Spleen (tissue), 7 donors: ENCODE measurements around the gene MGAT5.

ENCODE experiments used
- POLR2A ChIP-seq, 3 donors: fragments of 450-650 bp; IDR thresholded peaks; one replicate each; pipeline ENCODE4 v1.5.1; 2017; ENCODE audit warnings: antibody characterized with exemption in 3 of 3, mild to moderate bottlenecking in 1 of 3
- TF ChIP-seq, protein P1 (sequence below), 11 experiments: fragments of 200-600 bp in 7 of 11; fragments of 450-650 bp in 4 of 11; sonication (generic) in 4 of 11; IDR thresholded peaks in 8 of 11; conservative IDR thresholded peaks in 3 of 11; 1 replicate in 7 of 11; 2 replicates in 4 of 11; pipeline versions ENCODE4 v1.4.0 to v1.8.0; 2016 to 2021; ENCODE audit warnings: antibody characterized with exemption in 11 of 11, inconsistent platforms in 4 of 11, mild to moderate bottlenecking in 1 of 11
- donor health status: DM: no; HTN: no; CAD: no; lungs with moderate emphysema.
- donor health status: DM: no; HTN: no; CAD: no.
- donor health status: DM: no; HTN: no; CAD: no.

GRCh38 chr2:134443814-134444480, 190.1 kb downstream of the MGAT5 start:
- TF ChIP-seq POLR2A (IDR thresholded peaks at IDR 0.05): no peak
- TF ChIP-seq, protein P1, sequence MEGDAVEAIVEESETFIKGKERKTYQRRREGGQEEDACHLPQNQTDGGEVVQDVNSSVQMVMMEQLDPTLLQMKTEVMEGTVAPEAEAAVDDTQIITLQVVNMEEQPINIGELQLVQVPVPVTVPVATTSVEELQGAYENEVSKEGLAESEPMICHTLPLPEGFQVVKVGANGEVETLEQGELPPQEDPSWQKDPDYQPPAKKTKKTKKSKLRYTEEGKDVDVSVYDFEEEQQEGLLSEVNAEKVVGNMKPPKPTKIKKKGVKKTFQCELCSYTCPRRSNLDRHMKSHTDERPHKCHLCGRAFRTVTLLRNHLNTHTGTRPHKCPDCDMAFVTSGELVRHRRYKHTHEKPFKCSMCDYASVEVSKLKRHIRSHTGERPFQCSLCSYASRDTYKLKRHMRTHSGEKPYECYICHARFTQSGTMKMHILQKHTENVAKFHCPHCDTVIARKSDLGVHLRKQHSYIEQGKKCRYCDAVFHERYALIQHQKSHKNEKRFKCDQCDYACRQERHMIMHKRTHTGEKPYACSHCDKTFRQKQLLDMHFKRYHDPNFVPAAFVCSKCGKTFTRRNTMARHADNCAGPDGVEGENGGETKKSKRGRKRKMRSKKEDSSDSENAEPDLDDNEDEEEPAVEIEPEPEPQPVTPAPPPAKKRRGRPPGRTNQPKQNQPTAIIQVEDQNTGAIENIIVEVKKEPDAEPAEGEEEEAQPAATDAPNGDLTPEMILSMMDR (IDR thresholded peaks at IDR 0.05 in 8 of 11, conservative IDR thresholded peaks at IDR 0.05 in 3 of 11): no peak
